ENCODE results near the gene HOXC6. TPM values are rescaled to one million over a fixed set of nuclear protein-coding genes. Genes with fewer than 3 reads are reported as not detected.

Gene HOXC6
- total RNA-seq, 6 experiments from 2014 or later, result not detected

DNA sequence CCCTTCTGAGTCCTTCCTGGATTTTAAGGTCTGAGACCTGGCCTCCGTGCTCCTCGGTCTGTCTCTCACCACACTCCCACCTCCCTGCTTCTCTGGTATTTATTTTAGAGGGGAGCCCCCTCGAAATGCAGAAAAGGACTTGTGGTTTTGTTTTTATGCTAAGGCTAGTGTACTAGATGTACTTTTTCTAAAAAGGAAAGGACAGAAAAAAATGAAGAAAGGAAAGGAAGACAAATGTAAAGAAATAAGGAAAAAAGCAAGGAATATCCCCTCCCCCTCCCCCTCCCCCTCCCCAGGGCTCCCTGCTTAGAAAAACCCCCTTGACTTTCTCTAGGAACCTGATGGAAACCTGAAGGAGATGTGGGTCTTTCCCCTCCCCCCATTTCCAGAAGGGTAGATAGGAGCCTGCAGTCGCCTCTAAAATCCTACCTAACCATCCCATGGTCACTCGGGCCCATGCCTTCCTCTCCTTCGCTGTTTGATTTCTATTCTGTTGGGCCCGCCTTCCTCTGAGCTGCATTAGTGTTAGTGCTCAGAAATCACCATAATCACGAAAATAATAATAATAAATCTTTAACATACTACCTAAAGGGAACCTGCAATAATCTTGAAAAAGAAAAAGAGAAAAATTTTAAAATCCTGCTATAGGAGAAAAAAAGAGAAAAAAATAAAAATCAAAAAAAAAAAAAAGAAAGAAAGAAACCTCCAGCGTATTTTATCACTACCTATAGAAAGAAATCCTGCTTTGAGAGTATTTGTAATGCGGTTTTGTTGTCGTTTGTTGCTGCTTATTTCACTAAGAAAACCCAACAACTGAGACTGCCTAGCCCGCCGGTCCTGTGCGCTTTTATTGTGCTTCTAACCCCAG lies 16.3 kb upstream of the HOXC6 start:
- Histone ChIP-seq H3K4me1 (no peaks in the 10 kb centered on the region), H3K36me3 (no peaks in the 10 kb centered on the region), H3K27ac (no peak overlapping the region), H3K27me3 (peaks cover 0 to 70% of the 10 kb centered on the region in 2 donors), H3K9me3 (no peaks in the 10 kb centered on the region), H3K4me3 (no peak overlapping the region)
- no peak for DNase-seq
- intact Hi-C loops (cut with DNase I), result no loop called here
- TF ChIP-seq, protein P1, sequence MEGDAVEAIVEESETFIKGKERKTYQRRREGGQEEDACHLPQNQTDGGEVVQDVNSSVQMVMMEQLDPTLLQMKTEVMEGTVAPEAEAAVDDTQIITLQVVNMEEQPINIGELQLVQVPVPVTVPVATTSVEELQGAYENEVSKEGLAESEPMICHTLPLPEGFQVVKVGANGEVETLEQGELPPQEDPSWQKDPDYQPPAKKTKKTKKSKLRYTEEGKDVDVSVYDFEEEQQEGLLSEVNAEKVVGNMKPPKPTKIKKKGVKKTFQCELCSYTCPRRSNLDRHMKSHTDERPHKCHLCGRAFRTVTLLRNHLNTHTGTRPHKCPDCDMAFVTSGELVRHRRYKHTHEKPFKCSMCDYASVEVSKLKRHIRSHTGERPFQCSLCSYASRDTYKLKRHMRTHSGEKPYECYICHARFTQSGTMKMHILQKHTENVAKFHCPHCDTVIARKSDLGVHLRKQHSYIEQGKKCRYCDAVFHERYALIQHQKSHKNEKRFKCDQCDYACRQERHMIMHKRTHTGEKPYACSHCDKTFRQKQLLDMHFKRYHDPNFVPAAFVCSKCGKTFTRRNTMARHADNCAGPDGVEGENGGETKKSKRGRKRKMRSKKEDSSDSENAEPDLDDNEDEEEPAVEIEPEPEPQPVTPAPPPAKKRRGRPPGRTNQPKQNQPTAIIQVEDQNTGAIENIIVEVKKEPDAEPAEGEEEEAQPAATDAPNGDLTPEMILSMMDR (IDR thresholded peaks at IDR 0.05), result no peak
- TF ChIP-seq POLR2A (IDR thresholded peaks at IDR 0.05), result no peak
- 14% methylated on average over 14 of the region's 14 CpGs for WGBS (ENCODE audit: insufficient coverage, low coverage, low lambda C conversion rate, missing lambda C conversion rate)
- no peak for ATAC-seq

- peaks cover 0 to 70% of the 10 kb centered on the region in 2 donors for H3K27me3 ChIP-seq
- ATAC-seq (no peak), DNase-seq (no peak)
- H3K4me1 ChIP-seq, result no peaks in the 10 kb centered on the region
- H3K4me3 ChIP-seq, result no peak overlapping the region
- intact Hi-C loops (cut with DNase I), result no loop called here
- H3K27ac ChIP-seq, result no peak overlapping the region
- H3K9me3 ChIP-seq, result no peaks in the 10 kb centered on the region
- 20% methylated on average over 6 of the region's 6 CpGs for WGBS (ENCODE audit: insufficient coverage, low coverage, low lambda C conversion rate, missing lambda C conversion rate)
- TF ChIP-seq POLR2A (IDR thresholded peaks at IDR 0.05), result no peak
- TF ChIP-seq, protein P1 (IDR thresholded peaks at IDR 0.05), result no peak
- no peaks in the 10 kb centered on the region for H3K36me3 ChIP-seq
Measured at GRCh38 chr12:54012631-54013409, 15.4 kb upstream of the HOXC6 start.

GRCh38 chr12:54014377-54015017 lies 13.7 kb upstream of the HOXC6 start:
- TF ChIP-seq, protein P1 (IDR thresholded peaks at IDR 0.05), result no peak
- no peak for TF ChIP-seq POLR2A (IDR thresholded peaks at IDR 0.05)
- Histone ChIP-seq H3K27me3 (peaks cover 0 to 79% of the 10 kb centered on the region in 2 donors), H3K36me3 (no peaks in the 10 kb centered on the region), H3K4me1 (peaks cover 0 to 4% (median 0%) of the 10 kb centered on the region in 4 donors), H3K4me3 (no peak overlapping the region), H3K9me3 (no peaks in the 10 kb centered on the region), H3K27ac (no peak overlapping the region)
- DNase-seq (no peak), ATAC-seq (no peak)
- 5% methylated on average over 33 of the region's 36 CpGs for WGBS (ENCODE audit: insufficient coverage, low coverage, low lambda C conversion rate, missing lambda C conversion rate)
- intact Hi-C loops (cut with DNase I), result no loop called here

- no peak overlapping the region for H3K27ac ChIP-seq
- TF ChIP-seq POLR2A (IDR thresholded peaks at IDR 0.05), result no peak
- TF ChIP-seq, protein P1 (IDR thresholded peaks at IDR 0.05), result no peak
- peaks cover 0 to 4% (median 0%) of the 10 kb centered on the region in 4 donors for H3K4me1 ChIP-seq
- H3K4me3 ChIP-seq, result no peak overlapping the region
- ATAC-seq (no peak), DNase-seq (no peak)
- peaks cover 0 to 74% of the 10 kb centered on the region in 2 donors for H3K27me3 ChIP-seq
- H3K36me3 ChIP-seq, result no peaks in the 10 kb centered on the region
- WGBS (ENCODE audit: insufficient coverage, low coverage, low lambda C conversion rate, missing lambda C conversion rate), result 6% methylated on average over 20 of the region's 23 CpGs
- intact Hi-C loops (cut with DNase I), result no loop called here
- no peaks in the 10 kb centered on the region for H3K9me3 ChIP-seq
Measured at GRCh38 chr12:54015018-54015931, 13.0 kb upstream of the HOXC6 start.
